B cell (primary cell): ENCODE measurements around the gene ZMIZ1. TPM values are rescaled to one million over a fixed set of nuclear protein-coding genes. Genes with fewer than 3 reads are reported as not detected.

Source experiments
- ATAC-seq: fragments of 200-7000 bp; cut with Tn5 transposase; one replicate; pipeline ENCODE4 v1.10.0; 2021; ENCODE audit warnings: low read depth, mild to moderate bottlenecking, moderate number of reproducible peaks, moderate library complexity
- CTCF ChIA-PET: fragments of 350-600 bp; sonication (Branson Sonifier 250); formaldehyde crosslinking; loops from one replicate; lab custom pipeline; 2021; ENCODE audit warnings: antibody characterized with exemption, inconsistent platforms; lab: Charles Lee
- POLR2A ChIA-PET: fragments of 350-600 bp; sonication (Branson Sonifier 250); formaldehyde crosslinking; loops from one replicate; lab custom pipeline; 2021; ENCODE audit warnings: antibody characterized with exemption; lab: Charles Lee
- DNase-seq: peaks from one replicate; pipeline ENCODE4 v3.0.0; 2013
- H2AFZ ChIP-seq: 2 replicates; pipeline ENCODE4 v1.6.1; 2012; ENCODE audit warnings: mild to moderate bottlenecking, low read depth, low read length; ENCODE audit not compliant: insufficient read depth, poor library complexity, severe bottlenecking
- H3K27ac ChIP-seq, 2 donors: 1 replicate in 1 of 2; 2 replicates in 1 of 2; pipeline ENCODE4 v1.5.1; 2012 to 2013; ENCODE audit warnings: low read length in 2 of 2, mild to moderate bottlenecking in 2 of 2, moderate library complexity in 1 of 2
- H3K27me3 ChIP-seq, 4 experiments: fragments of 200-600 bp in 1 of 4; sonication (generic) in 1 of 4; replicated peaks in 1 of 4; 1 replicate in 2 of 4; 2 replicates in 2 of 4; pipeline versions ENCODE4 v1.6.1 to v1.7.0; 2013 to 2016; ENCODE audit warnings: low read length in 3 of 4, mild to moderate bottlenecking in 2 of 4, mixed read lengths in 1 of 4, moderate library complexity in 1 of 4; ENCODE audit not compliant: insufficient read depth in 4 of 4, control insufficient read depth in 3 of 4; ENCODE audit errors: control extremely low read depth in 1 of 4
- H3K36me3 ChIP-seq, 2 experiments: replicated peaks in 1 of 2; 1 replicate in 1 of 2; 2 replicates in 1 of 2; pipeline versions ENCODE4 v1.6.1 to v1.7.1; 2013; ENCODE audit warnings: low read length in 1 of 2; ENCODE audit not compliant: insufficient read depth in 2 of 2, control insufficient read depth in 1 of 2; ENCODE audit errors: control extremely low read depth in 1 of 2, extremely low read depth in 1 of 2
- H3K4me1 ChIP-seq, 2 donors: fragments of 200-600 bp in 1 of 2; sonication (generic) in 1 of 2; 1 replicate in 1 of 2; 2 replicates in 1 of 2; pipeline versions ENCODE4 v1.5.1 to v1.6.1; 2013 to 2017; ENCODE audit warnings: low read length in 2 of 2; ENCODE audit not compliant: control insufficient read depth in 2 of 2, insufficient read depth in 2 of 2
- H3K4me2 ChIP-seq: replicated peaks from 2 replicates; pipeline ENCODE3; 2012; ENCODE audit warnings: mild to moderate bottlenecking, low read depth, low read length; ENCODE audit not compliant: poor library complexity, severe bottlenecking
- H3K4me3 ChIP-seq, 5 experiments: fragments of 200-600 bp in 1 of 5; sonication (generic) in 1 of 5; 1 replicate in 3 of 5; 2 replicates in 2 of 5; pipeline versions ENCODE4 v1.5.1 to v1.7.0; 2011 to 2016; ENCODE audit warnings: low read length in 4 of 5, mild to moderate bottlenecking in 4 of 5, low read depth in 2 of 5, control low read depth in 1 of 5, moderate library complexity in 1 of 5; ENCODE audit not compliant: insufficient read depth in 1 of 5; ENCODE audit errors: control extremely low read depth in 1 of 5, extremely low read depth in 1 of 5
- H3K79me2 ChIP-seq: fragments of 200-600 bp; sonication (generic); one replicate; pipeline ENCODE4 v1.6.0; 2016; ENCODE audit warnings: low read length; ENCODE audit not compliant: control insufficient read depth, insufficient read depth
- H3K9ac ChIP-seq: fragments of 200-600 bp; sonication (generic); 2 replicates; pipeline ENCODE4 v1.6.1; 2017; ENCODE audit warnings: mild to moderate bottlenecking, low read length, moderate library complexity
- H3K9me3 ChIP-seq, 3 donors: one replicate each; pipeline versions ENCODE4 v1.6.1 to v1.7.1; 2013; ENCODE audit warnings: low read length in 2 of 3; ENCODE audit not compliant: control insufficient read depth in 2 of 3, insufficient read depth in 1 of 3; ENCODE audit errors: control extremely low read depth in 1 of 3
- H4K20me1 ChIP-seq: 2 replicates; pipeline ENCODE4 v1.6.0; 2012; ENCODE audit warnings: mild to moderate bottlenecking, low read length; ENCODE audit not compliant: insufficient read depth, control insufficient read depth, poor library complexity, severe bottlenecking
- H3K27ac Mint-ChIP-seq: one replicate; pipeline ENCODE4 v1.8.0; 2021; ENCODE audit warnings: mixed read lengths
- H3K27me3 Mint-ChIP-seq: one replicate; pipeline ENCODE4 v1.8.0; 2021; ENCODE audit warnings: mixed read lengths
- H3K4me1 Mint-ChIP-seq: one replicate; pipeline ENCODE4 v1.8.0; 2021; ENCODE audit warnings: mixed read lengths
- H3K4me3 Mint-ChIP-seq: one replicate; pipeline ENCODE4 v1.8.0; 2021; ENCODE audit warnings: mixed read lengths
- H3K9me3 Mint-ChIP-seq: one replicate; pipeline ENCODE4 v1.8.0; 2022; ENCODE audit warnings: mixed read lengths; ENCODE audit not compliant: insufficient read depth
- CTCF ChIP-seq: fragments of 200-600 bp; IDR thresholded peaks from one replicate; pipeline ENCODE4 v1.8.0; 2022; ENCODE audit warnings: antibody characterized with exemption, mild to moderate bottlenecking
- EZH2 ChIP-seq: IDR thresholded peaks from 2 replicates; pipeline ENCODE4 v1.6.1; 2012; ENCODE audit warnings: borderline replicate concordance, low read depth, mild to moderate bottlenecking, moderate library complexity, low read length; ENCODE audit not compliant: insufficient read depth, poor library complexity, severe bottlenecking
- WGBS: methylation state at CpG from one replicate; pipeline ENCODE4 v1.1.5; 2013; ENCODE audit warnings: missing lambda C conversion rate; ENCODE audit not compliant: insufficient coverage; 5-methylcytosine and 5-hydroxymethylcytosine counted together
- intact Hi-C: fragments of 100-400 bp; cut with micrococcal nuclease; formaldehyde crosslinking; loops from one replicate; pipeline ENCODE4 v1.10.0; 2022
- polyA plus RNA-seq: library from polyadenylated mRNA; depleted of rRNA; stranded (reverse); fragments of >200 nt; gene quantifications from 2 replicates; pipeline ENCODE4 v1.2.3, GENCODE V29; 2012
- total RNA-seq, 2 donors: library from RNA; stranded (reverse); fragments of 120-200 nt in 1 of 2; gene quantifications; 1 replicate in 1 of 2; 2 replicates in 1 of 2; pipeline versions ENCODE4 v1.2.3 to v1.2.4, GENCODE V29; 2013 to 2022

ZMIZ1 gene
- total and polyA plus RNA-seq, 2 donors (not counting 1 experiment from before 2014, with no cell fraction given) = 14.3 to 64.9 TPM

- Histone ChIP-seq H3K27ac (no peak overlapping the region), H3K4me2 (no peak overlapping the region), H3K79me2 (no peaks in the 10 kb centered on the region), H3K4me3 (no peak overlapping the region), H3K9ac (no peak overlapping the region), H3K27me3 (no peaks in the 10 kb centered on the region), H3K4me1 (peaks cover 17 to 21% of the 10 kb centered on the region in 2 donors), H4K20me1 (no peaks in the 10 kb centered on the region), H3K36me3 (peaks cover 0 to 23% of the 10 kb centered on the region in 2 experiments), H2AFZ (no peak overlapping the region), H3K9me3 (no peaks in the 10 kb centered on the region)
- no peak for TF ChIP-seq EZH2
- no peak for TF ChIP-seq CTCF
- DNase-seq (no peak), ATAC-seq (no peak)
- H3K27ac Mint-ChIP-seq = no peak overlapping the region
- peaks cover 3% of the 10 kb centered on the region for H3K9me3 Mint-ChIP-seq
- POLR2A ChIA-PET = interaction anchor here (0.7 to 3.3 kb wide), 2 partner anchors 29 to 205 kb away, joined by 4 to 14 read pairs; no protein-coding TSS in a partner anchor
- CTCF ChIA-PET = interaction anchor here (1.2 to 3.2 kb wide), 2 partner anchors 31 to 76 kb away, joined by 3 to 15 read pairs; partner anchors contain the start of gene PPIF
- WGBS = 83% methylated on average over 4 of the region's 11 CpGs
- intact Hi-C loops = no loop called here
- no peak overlapping the region for H3K4me3 Mint-ChIP-seq
- peaks cover 31% of the 10 kb centered on the region for H3K4me1 Mint-ChIP-seq
- no peaks in the 10 kb centered on the region for H3K27me3 Mint-ChIP-seq
Measured at GRCh38 chr10:79315602-79315920, 246.8 kb downstream of the ZMIZ1 start.

GRCh38 chr10:79316671-79317431 is 248.1 kb downstream of the ZMIZ1 start:
- Histone ChIP-seq H3K27ac (no peak overlapping the region), H2AFZ (no peak overlapping the region), H3K4me3 (no peak overlapping the region), H3K4me2 (peak overlapping the region; percentile 39), H3K79me2 (no peaks in the 10 kb centered on the region), H3K4me1 (peaks cover 17 to 21% of the 10 kb centered on the region in 2 donors), H3K9ac (no peak overlapping the region), H3K36me3 (peaks cover 0 to 16% of the 10 kb centered on the region in 2 experiments), H3K9me3 (no peaks in the 10 kb centered on the region), H3K27me3 (no peaks in the 10 kb centered on the region), H4K20me1 (no peaks in the 10 kb centered on the region)
- Mint-ChIP-seq H3K9me3 (peaks cover 3% of the 10 kb centered on the region), H3K4me1 (peaks cover 33% of the 10 kb centered on the region), H3K4me3 (peak overlapping the region; percentile 73), H3K27ac (peak overlapping the region; percentile 51), H3K27me3 (no peaks in the 10 kb centered on the region)
- TF ChIP-seq EZH2 = no peak
- TF ChIP-seq CTCF = no peak
- ChIA-PET POLR2A (interaction anchor here (0.5 to 3.3 kb wide), 8 partner anchors 30 to 1470 kb away, joined by 3 to 14 read pairs (median 4); partner anchors contain the start of gene PPIF), CTCF (interaction anchor here (1.0 to 3.2 kb wide), 7 partner anchors 8 to 57 kb away, joined by 3 to 15 read pairs (median 3); partner anchors contain the start of gene PPIF)
- DNase-seq (peak; percentile 33), ATAC-seq (peak; percentile 78)
- 11% methylated on average over 11 of the region's 13 CpGs for WGBS
- intact Hi-C loops = loop anchor here (1.0 to 2.0 kb wide), 4 partner anchors 15 to 68 kb away; partner anchors contain the start of gene PPIF
